NCI-H2171 treated with DMSO at 0.1 percent for 48 hours (cell line): ENCODE data around the gene FAM168A.

ENCODE experiments used
- DNase-seq: peaks from one replicate; lab custom pipeline; 2025; lab: John Stamatoyannopoulos, UW

Gene FAM168A

GRCh38 chr11:73367482-73368024, 230.4 kb downstream of the FAM168A start:
- DNase-seq = no peak

GRCh38 chr11:73366953-73367352, 231.0 kb downstream of the FAM168A start:
- DNase-seq = no peak

- no peak for DNase-seq
These were observed 231.7 kb downstream of the FAM168A start for GRCh38 chr11:73366265-73366610.

- no peak for DNase-seq
These were observed 232.3 kb downstream of the FAM168A start for GRCh38 chr11:73365352-73366264.

GRCh38 chr11:73363147-73363546, 234.8 kb downstream of the FAM168A start:
- DNase-seq = no peak

- no peak for DNase-seq
These were observed 235.7 kb downstream of the FAM168A start for GRCh38 chr11:73361953-73362776.

GRCh38 chr11:73360743-73361369, 237.1 kb downstream of the FAM168A start:
- no peak for DNase-seq

- peak; percentile 61 for DNase-seq
These were observed 237.8 kb downstream of the FAM168A start for GRCh38 chr11:73359930-73360742.

- no peak for DNase-seq
These were observed 238.6 kb downstream of the FAM168A start for GRCh38 chr11:73359341-73359740.

GRCh38 chr11:73358071-73358470, 239.8 kb downstream of the FAM168A start:
- DNase-seq = no peak

- DNase-seq = no peak
These were observed 240.7 kb downstream of the FAM168A start for GRCh38 chr11:73356979-73357860.

- no peak for DNase-seq
These were observed 242.8 kb downstream of the FAM168A start for GRCh38 chr11:73355109-73355508.

- DNase-seq = no peak
These were observed 244.5 kb downstream of the FAM168A start for GRCh38 chr11:73353422-73353821.

- peak; percentile 76 for DNase-seq
These were observed 246.8 kb downstream of the FAM168A start for GRCh38 chr11:73350908-73351636.
